Fibroblast of skin of left quadriceps (primary cell): ENCODE data around the gene HAUS2.
"Not testable (repeated sequence)": the region's sequence is repeated elsewhere in the genome, so short reads cannot be mapped to it uniquely, and the experiment has no call there.

Source experiments
- DNase-seq, 2 experiments: peaks; one replicate each; pipeline ENCODE4 v3.0.0-alpha.2; 2013; ENCODE audit warnings: low read depth in 2 of 2

HAUS2 gene

DNA sequence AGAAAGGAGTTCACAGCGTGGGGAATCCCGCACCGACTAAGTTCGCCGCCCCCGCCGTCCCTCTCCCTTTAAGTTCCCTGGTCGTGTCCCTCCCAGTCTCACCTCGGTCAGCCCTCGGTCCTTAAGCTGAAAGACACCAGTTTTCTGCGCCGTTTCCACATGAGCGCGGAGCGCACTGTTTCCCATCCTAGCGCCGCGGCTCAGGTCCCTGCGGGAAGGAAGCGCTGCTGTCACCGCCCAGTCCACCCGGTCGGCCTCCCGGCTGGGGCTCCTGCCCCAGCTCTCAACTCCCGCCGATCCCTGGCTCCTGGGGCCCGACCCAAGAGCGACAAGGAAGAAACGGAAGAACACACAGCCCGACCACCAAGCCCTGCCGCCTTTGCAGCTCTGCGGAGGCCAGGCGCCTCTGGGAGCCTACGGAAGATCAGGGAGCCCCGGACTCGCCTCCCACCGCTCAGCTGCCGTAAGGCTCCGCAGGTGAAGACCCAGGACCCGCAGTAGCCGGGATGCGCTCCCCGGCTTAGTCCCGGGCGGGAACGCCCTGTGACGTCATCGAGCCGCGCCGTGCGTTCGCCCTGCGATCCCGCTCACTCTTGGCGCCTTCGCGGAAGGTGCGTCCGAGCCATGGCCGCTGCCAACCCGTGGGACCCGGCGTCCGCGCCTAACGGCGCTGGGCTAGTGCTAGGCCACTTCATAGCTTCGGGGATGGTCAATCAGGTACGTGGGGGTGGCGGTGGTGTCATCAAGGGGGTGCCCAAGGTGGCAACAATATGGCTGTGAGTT is at the start of gene HAUS2, which contains the start of gene LRRC57:
Gene HAUS2, plus strand, starts transcription at position 590 of the 783 bp plus-strand sequence. Its CDS starts 35 bp downstream, at position 625.
Gene LRRC57, minus strand, starts transcription at position 545 of the 783 bp plus-strand sequence. Its CDS starts 359 bp downstream, at position 186.
- peak; percentile 56 to 57 for DNase-seq

DNA sequence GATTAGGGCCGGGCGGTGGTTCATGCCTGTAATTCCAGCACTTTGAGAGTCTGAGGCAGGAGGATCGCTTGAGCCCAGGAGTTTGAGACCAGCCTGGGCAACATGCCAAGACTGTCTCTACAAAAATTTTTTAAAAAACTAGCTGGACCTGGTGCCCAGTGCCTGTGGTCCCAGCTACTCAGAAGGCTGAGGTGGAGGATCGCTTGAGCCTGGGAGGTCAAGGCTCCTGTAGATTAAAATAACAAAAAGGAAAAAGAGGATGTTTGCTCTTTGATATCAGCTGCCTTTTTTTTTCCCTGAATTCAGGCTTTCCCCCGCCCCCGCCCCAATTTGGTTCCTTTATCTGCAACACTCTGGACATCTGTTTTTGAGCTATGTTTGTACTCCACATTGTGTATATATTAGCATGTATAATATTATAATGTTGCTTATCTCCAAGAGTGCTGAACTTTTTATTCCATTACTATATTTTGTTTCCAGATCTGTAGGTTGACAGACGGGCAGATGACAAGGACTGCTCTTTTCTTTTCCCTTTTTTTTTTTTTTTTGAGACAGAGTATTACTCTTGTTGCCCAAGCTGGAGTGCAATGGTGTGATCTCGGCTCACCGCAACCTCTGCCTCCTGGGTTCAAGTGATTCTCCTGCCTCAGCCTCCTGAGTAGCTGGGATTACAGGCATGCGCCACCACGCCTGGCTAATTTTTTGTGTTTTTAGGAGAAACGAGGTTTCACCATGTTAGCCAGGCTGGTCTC is 48.6 kb upstream of the HAUS2 start:
- no peak for DNase-seq

DNA sequence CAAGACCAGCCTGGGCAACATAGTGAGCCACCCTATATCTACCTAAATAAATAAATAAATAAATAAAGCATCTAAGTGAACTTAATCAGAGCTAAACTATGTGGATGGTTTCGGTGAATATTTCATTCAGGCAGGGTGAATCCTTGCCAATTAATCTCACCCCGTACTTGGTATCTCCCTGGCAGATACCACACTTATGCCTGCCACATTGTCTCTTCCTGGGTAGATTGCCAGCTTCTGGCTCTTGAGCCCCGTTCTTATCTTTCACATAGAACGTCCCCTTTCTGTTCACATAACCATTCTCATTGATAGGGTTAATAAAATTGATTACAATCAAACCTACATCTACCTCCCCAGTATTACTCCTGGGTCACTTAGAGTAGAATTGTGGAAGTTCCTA is 46.2 kb upstream of the HAUS2 start:
- no peak for DNase-seq

DNA sequence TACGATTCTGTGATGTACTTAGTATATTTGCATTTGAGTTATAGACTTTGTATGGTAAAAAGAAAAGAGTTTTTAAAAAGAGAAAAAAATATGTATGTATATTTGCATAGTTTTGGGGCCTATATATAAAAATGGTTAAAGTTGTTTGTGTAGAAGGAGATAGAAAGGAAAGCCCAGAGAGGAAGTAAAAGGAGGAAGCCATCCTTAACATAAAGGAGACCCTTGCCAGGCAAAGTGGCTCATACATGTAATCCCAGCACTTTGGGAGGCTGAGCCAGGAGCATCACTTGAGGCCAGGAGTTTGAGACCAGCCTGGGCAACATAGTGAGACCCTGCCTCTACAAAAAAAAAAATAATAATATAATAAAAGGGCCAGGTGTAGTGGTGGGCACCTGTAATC is 44.8 kb upstream of the HAUS2 start:
- no peak for DNase-seq

DNA sequence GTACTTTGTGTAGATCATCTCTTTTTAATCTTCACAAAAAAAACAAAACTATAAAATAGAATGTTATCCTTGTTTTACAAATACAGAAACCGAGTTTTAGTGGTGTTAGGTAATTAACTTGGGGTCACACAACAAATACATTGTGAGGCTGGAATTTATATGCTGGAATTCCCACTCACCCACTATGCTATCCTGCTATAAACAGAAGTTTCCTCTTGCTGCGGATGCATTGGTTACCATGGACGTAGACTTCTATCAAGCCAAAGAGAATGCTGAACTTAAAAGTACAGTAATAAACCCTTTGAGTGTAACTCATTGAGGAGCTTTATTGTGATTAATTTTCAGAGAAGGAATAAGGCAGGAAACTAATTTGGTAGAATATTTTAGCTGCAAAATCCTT is 44.0 kb upstream of the HAUS2 start:
- DNase-seq = no peak

DNA sequence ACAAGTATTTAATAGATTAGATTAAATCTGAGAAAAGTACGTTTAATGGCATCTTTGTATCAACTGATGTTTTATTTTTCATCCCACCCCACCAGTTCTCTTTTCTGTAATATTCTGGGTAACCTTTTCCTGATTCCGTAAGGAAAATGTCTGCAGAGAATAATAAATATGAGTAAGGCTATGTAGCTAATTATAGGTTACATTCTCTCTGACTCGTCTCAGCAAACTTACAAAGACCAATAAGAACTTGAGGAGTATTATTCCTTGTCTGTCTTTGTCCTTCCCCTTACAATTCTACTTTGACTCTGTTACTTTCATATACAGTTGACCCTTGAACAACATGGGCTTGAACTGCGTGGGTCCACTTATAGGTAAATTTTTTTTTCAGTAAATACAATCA is 41.1 kb upstream of the HAUS2 start:
- no peak for DNase-seq

DNA sequence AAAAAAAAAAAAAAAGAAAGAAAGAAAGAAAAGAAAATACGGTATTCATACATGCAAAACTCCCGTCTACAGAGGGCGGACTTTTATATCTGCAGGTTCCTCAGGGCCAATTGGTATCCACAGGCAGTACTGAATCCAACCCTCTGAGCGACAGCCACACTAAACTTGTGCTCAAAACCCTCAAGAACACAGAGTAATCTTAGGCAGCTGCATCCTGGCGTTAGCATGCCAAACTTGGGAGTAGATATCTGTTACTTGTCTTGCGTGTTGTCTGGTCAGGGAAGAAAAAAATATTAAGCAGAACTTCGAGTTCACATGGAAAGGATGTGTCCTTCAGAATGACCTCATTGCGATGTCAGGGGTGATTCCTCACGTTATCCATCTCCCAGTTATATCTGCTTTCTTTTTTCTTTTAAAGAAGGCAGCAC is 40.4 kb upstream of the HAUS2 start:
- DNase-seq = no peak

DNA sequence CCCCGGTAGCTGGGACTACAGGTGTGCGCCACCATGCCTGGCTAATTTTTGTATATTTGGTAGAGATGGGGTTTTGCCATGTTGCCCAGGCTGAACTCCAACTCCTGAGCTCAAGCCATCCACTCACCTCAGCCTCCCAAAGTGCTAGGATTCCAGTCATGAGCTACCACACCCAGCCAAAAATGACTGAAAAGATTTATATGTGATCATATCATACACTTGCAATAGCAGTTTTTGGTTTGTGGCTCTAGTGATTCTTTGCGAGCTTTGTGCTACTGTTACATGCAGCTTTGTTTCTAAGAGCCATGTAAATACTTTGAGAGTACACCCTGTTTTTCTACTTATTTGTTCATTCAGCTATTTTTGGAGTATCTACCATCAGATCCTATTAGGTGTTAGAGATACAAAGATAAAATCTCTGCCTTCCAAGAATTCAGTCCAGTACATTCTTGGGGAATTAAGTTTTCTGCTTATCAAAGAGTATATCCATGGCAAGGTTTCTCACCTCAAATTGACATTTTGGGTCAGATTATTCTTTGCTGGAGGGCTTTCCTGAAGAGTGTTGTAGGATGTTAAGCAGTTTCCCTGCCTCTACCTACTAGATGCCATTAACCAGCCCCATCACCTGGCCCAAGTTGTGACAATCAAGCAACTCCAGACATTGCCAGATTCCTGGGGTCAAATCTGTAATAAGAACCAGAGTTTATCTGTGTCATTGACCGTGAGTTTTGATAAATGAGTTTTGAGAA is 38.2 kb upstream of the HAUS2 start:
- DNase-seq = no peak

DNA sequence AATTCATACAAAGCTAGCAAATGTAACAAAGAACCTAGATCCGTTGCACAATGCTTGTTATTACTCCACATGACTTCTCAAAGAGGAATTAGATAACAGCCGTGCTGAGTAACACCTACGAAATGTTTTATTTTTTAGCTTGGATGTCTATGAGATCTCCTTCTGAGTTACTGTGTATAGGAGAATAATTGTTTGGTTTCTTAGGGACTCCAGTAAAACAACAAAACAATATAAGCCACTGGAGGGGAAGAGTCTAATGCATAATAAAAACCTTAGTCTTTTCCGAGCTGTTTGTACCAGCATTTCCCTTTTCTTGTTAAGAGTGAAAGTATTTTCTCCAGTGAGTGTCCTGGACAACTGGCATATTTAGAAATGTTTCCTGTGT is 37.6 kb upstream of the HAUS2 start:
- peak in 1 of 2 experiments; percentile 10 for DNase-seq

DNA sequence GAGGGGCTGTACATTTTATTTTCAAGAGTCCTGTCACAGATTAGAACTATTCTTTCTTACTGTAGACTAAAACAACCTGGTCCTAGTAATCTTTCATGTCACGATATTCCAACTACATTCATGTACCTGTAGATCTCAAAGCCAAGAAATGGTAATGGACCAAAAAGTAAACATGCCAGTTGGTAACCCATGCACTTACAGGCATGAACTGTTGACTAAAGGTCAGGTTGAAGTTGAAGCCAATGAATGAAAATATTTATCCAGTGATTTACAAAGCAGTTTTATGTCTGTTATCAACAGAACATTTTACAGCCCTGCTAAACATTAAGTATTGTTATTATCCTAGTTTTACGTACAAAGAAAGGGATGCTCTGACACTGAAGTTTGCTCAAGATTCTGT is 25.3 kb upstream of the HAUS2 start:
- no peak for DNase-seq

DNA sequence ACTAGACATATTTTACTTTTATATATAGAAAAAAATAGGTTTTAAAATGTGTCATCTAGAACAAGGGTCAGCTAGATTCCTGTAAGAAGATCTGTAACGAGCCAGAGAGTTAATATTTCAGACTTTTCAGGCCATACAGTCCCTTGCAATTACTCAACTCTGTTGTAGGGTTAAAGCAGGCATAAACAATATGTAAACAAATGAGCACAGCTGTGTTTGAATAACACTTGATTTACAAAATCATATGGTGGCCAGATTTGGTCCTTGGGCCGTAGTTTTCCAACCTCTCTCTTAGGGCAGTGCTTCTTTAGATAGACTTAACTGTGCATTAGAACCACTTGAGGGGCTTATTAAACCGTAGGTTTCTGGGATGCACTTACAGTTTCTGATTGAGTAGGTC is 19.7 kb upstream of the HAUS2 start:
- no peak for DNase-seq

DNA sequence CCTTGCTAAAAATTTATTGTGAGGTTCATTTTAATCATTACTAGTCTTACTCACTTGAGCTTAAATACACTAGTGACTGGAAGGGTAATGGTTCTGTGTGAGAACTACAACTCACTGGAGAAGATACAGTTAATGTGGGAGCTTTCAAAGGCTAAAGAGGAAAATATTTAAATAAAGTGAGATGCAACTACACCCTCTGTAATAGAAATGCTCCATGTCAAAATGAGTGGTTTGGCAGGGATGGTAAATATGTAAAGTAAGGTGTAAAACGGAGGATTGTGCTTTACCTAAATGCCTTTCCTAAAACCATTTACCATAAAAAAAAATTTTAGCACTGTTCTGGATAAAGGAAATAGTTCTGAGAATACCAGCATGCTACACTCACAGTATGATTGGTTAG is 15.4 kb upstream of the HAUS2 start:
- DNase-seq = no peak

DNA sequence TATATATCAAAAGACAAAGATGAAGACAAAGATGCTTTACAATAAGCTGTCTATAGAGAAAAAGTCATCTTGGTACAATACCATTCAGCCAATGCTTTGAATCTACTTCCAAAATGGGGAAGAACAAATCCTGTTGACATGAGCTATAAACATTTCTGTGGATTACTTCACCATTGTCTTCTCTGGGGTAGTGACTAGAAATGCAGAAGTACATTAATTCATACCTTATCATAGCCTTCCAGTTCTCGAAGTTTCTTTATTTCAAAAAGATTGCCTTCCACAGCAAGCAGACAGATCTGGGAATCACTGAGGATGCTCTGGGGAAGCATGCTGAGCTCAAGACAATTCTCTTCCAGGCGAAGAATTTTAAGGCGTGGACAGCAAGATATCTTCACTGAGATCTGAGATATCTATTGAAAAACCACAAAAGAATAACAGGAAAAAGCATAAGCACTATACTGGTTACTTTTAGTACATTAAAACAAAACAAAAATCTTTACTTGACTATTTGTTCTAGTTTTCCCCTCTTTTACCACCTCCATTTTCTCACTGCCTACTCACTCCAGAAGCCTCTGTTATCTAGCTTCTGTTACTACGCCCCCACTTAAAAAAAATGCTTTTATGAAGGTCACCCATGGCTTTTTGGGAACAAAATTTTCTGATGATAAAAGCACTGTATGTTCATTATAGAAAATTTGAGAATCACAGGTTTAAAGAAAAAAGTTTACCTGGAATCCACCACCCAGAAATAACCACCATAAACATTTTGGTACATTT is 3.6 kb upstream of the HAUS2 start:
- DNase-seq = no peak

DNA sequence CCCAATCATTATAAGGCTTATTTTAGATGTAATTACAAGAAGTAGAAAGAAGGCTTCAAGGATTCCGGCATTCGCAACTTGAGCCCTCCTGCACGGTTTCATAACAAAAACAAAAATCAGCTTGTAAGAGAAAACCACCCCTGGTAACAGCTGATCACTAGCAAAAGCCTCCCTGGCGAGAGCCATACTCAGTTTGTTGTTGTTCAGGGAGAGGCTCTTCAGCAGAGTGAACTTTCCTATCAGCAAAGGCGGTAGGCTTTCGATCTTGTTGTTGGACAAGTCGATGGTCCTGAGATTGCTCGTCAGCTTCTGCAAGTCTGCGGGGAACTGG is 755 bp upstream of the HAUS2 start:
- DNase-seq = no peak

DNA sequence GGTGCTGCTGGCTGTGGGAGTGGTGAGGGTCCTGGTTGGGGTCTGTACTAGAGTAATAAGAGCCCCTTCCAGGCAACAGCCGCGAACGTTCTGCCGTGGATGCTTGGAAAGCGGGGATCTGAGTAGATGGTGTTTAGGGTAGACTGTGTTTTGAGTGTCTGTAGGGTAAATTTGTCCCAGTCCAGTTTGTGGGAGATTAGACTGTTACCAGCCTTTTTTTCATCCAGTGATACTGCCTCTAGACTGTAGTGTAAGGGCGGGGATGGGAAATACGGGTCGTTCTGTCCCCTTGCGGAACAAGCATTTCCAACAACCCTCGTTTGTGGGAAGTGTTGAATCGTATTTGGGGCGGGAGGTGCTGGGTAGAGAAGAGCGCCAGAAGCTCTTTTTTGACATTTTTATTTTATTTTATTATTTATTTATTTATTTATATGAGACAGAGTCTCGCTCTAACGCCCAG is 424 bp downstream of the HAUS2 start:
- DNase-seq = peak in 1 of 2 experiments; percentile 0

DNA sequence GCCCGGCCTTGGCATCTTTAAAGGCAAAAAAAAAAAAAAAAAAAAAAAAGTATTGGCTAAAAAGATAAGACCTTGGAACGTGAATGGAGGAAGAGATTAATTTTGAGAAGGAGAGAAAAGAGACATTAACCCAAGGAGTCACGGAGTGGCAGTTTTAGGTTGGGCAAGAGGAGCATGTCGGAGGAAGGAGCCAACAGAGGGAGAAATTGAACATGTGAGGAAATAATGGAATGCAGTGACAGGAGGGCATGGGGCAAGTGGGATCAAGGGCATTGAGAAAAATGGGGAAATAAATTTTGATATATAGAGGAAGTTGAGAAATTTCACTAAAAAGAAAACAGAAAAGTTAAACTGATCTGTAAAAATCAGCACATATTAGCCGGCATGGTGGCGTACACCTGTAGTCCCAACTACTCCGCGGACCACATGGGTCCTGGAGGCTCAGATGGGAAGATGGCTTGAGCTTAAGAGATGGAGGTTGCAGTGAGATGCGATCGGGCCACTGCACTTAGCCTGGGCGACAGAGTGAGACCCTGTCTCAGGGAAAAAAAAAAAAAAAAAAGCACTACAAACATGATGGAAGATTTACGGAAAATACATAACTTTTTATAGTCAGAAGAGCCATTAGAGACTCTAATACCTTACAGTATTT is 1.2 kb downstream of the HAUS2 start:
- no peak for DNase-seq

DNA sequence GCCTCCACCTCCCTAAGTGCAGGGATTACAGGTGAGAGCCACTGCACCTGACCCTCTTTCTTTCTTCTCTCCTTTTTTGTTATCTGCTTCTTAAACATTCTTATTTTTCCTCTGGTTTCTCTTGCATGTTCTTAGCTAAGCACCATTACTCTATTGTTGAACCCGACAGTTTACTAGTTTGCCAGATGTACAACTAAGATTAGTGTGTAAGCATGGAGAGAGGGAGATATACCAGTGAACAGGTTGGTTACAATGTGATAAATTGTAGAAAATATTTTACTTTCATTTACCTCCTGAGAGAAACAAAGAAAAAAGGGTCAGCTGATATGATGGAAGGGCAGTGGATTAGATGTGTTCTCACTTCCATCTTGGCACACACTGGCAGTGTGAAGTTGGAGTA is 4.9 kb downstream of the HAUS2 start:
- DNase-seq = no peak

DNA sequence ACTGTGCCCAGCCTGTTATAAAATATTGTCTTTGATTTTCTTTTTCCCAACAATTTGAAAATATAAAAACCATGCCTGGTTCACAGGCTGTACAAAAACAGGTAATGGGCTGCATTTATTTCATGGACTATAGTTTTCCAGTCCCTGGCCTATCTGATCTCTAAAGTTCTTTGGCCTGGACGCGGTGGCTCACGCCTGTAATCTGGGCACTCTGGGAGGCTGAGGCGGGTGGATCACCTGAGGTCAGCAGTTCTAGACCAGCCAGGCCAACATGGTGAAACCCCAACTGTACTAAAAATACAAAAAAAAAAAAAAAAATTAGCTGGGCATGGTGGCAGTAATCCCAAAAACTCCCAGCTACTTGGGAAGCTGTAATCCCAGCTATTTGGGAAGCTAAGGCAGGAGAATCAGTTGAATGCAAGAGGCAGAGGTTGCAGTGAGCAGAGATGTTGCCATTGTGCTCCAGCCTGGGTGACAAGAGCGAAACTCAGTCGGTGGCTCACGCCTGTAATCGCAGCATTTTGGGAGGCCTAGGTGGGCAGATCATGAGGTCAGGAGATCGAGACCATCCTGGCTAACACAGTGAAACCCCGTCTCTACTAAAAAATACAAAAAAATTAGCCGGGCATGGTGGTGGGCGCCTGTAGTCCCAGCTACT is 8.0 kb downstream of the HAUS2 start:
- DNase-seq = not testable (repeated sequence)

DNA sequence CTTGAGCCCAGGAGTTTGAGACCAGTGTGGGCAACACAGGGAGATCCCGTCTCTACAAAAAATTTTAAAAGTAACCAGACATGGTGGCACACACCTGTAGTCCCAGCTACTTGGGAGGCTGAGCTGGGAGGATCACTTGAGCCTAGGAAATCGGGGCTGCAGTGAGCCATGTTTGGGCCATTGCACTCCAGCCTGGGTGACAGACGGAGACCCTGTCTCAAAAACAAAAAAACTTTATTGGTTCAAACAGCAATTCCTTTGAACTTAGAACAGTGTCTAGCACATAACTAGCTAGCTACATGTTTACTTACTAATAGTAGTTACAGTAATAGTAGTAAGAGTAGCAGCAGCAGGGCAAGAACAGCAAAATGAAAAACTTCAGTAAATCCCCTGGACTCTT is 10.1 kb downstream of the HAUS2 start:
- no peak for DNase-seq

DNA sequence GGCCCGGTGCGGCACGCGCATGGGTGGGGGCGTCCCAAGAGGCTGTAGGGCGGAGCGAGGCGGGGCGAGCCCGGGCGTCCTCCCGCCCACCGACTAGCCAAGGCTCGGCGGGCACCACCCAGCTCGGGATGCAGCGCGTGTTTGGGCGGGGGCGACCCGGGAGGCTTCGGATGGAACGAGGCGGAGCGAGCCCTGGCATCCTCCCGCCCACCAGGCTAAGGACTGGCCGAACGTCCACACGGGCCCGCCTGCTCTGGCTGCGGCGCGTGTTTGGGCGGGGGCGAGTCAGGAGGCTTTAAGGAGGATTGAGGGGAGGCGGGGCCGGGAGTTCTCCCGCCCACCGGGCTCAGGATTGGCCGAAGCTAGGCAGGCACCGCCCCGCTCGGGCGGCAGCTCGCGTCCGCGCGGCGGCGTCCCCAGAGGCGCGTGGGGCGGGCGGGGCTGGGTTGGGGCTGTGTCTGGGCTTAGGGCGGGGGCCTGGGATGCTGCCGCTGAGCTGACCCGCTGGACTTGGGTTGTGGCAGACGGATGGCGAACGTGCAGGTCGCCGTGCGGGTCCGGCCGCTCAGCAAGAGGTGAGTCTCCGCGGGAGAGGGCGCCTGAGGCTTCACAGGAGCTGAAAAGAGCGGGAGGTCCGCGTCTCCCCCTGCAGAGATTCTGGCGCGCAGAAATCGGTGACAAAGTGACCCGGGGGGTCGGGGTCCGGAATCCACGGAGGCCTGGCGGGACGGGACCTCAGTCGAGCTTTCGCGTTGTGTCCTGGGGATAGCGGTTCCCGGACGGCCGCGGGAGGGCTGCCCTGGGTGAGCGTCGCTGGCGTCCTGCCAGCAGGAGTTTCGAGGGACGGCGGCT is 26.8 kb downstream of the HAUS2 start, which contains the start of gene STARD9:
Gene STARD9, plus strand, starts transcription at position 419 of the 852 bp plus-strand sequence. Its CDS starts 110 bp downstream, at position 529.
- peak; percentile 97 to 98 for DNase-seq
